ENCODE measurements around the gene PCSK5. TPM values are rescaled to one million over a fixed set of nuclear protein-coding genes. Genes with fewer than 3 reads are reported as not detected.
"Not testable (repeated sequence)": the region's sequence is repeated elsewhere in the genome, so short reads cannot be mapped to it uniquely, and the experiment has no call there.

Gene PCSK5
- total RNA-seq, 1 experiment from 2014 or later, result 0.17 TPM

DNA sequence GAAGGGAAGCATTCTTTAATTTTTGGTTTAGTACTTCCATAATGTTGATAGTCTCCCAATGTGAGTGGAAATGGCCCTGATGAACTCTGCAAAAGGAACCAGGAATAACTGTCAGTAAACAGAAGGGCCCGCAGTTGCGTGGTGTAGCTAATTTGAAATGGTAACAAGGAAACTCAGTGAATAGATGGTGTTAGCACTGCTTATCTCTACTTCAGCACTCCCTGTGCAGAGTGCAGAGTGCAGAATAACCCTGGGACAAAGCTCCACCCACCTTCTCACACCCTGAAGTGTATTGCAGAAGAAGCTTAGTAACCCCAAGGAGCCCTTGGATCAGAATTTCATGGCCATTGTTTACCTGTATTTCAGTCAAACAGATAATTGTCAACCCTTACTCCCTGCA, 158.9 kb downstream of the PCSK5 start:
- intact Hi-C loops (cut with micrococcal nuclease; ENCODE audit: unreplicated experiment), result no loop called here
- Histone ChIP-seq H3K36me3 (ENCODE audit: insufficient read depth, low read length, poor library complexity, severe bottlenecking) (no peaks in the 10 kb centered on the region), H3K4me3 (ENCODE audit: low read depth, low read length, poor library complexity, severe bottlenecking) (no peak overlapping the region), H3K27ac (ENCODE audit: low read depth, low read length, poor library complexity, severe bottlenecking) (no peak overlapping the region), H3K4me1 (ENCODE audit: insufficient read depth, low read length, poor library complexity, severe bottlenecking) (no peaks in the 10 kb centered on the region), H3K27me3 (replicated peaks; ENCODE audit: insufficient read depth, low read depth, low read length, poor library complexity) (peaks cover 2% of the 10 kb centered on the region), H3K9me3 (ENCODE audit: low read depth, low read length, poor library complexity, severe bottlenecking) (no peaks in the 10 kb centered on the region)
- POLR2A ChIA-PET (ENCODE audit: low non-redundant PET), result no interaction called here
- no peak for DNase-seq (ENCODE audit: low spot score)
- BruUV-seq (replicated peaks), result no TSS peak
- TF ChIP-seq, protein P1, sequence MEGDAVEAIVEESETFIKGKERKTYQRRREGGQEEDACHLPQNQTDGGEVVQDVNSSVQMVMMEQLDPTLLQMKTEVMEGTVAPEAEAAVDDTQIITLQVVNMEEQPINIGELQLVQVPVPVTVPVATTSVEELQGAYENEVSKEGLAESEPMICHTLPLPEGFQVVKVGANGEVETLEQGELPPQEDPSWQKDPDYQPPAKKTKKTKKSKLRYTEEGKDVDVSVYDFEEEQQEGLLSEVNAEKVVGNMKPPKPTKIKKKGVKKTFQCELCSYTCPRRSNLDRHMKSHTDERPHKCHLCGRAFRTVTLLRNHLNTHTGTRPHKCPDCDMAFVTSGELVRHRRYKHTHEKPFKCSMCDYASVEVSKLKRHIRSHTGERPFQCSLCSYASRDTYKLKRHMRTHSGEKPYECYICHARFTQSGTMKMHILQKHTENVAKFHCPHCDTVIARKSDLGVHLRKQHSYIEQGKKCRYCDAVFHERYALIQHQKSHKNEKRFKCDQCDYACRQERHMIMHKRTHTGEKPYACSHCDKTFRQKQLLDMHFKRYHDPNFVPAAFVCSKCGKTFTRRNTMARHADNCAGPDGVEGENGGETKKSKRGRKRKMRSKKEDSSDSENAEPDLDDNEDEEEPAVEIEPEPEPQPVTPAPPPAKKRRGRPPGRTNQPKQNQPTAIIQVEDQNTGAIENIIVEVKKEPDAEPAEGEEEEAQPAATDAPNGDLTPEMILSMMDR (conservative IDR thresholded peaks at IDR 0.05; ENCODE audit: low read depth, low read length), result no peak
- no peak for TF ChIP-seq EZH2 (IDR thresholded peaks at IDR 0.05; ENCODE audit: borderline replicate concordance, low read depth, low read length, poor library complexity, severe bottlenecking)
- CTCF ChIA-PET, result no interaction called here

DNA sequence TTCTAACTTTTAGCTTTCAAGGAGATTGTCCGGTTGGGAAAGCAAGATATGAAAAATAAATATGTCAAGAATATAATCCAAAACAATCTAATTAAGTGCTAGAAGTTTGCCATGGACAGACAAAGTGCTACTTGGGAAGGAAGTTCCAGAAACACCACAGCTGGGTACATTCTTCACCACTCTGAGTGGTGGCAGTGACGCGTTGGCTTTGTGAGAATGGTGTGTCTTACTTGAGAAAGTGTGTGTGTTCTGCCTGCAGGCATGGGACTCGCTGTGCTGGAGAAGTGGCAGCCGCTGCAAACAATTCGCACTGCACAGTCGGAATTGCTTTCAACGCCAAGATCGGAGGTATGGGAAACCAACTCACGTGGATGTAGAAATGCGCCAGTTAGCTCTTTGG, 177.2 kb downstream of the PCSK5 start:
- no peak for DNase-seq (ENCODE audit: low spot score)
- intact Hi-C loops (cut with micrococcal nuclease; ENCODE audit: unreplicated experiment), result no loop called here
- no peaks in the 10 kb centered on the region for H3K4me1 ChIP-seq (ENCODE audit: insufficient read depth, low read length, poor library complexity, severe bottlenecking)
- ChIA-PET POLR2A (ENCODE audit: low non-redundant PET) (no interaction called here), CTCF (no interaction called here)
- no peak overlapping the region for H3K27ac ChIP-seq (ENCODE audit: low read depth, low read length, poor library complexity, severe bottlenecking)
- H3K36me3 ChIP-seq (ENCODE audit: insufficient read depth, low read length, poor library complexity, severe bottlenecking), result no peaks in the 10 kb centered on the region
- TF ChIP-seq, protein P1 (conservative IDR thresholded peaks at IDR 0.05; ENCODE audit: low read depth, low read length), result no peak
- TF ChIP-seq EZH2 (IDR thresholded peaks at IDR 0.05; ENCODE audit: borderline replicate concordance, low read depth, low read length, poor library complexity, severe bottlenecking), result no peak
- no TSS peak for BruUV-seq (replicated peaks)
- peaks cover 10% of the 10 kb centered on the region for H3K27me3 ChIP-seq (replicated peaks; ENCODE audit: insufficient read depth, low read depth, low read length, poor library complexity)
- H3K9me3 ChIP-seq (ENCODE audit: low read depth, low read length, poor library complexity, severe bottlenecking), result no peaks in the 10 kb centered on the region
- no peak overlapping the region for H3K4me3 ChIP-seq (ENCODE audit: low read depth, low read length, poor library complexity, severe bottlenecking)

DNA sequence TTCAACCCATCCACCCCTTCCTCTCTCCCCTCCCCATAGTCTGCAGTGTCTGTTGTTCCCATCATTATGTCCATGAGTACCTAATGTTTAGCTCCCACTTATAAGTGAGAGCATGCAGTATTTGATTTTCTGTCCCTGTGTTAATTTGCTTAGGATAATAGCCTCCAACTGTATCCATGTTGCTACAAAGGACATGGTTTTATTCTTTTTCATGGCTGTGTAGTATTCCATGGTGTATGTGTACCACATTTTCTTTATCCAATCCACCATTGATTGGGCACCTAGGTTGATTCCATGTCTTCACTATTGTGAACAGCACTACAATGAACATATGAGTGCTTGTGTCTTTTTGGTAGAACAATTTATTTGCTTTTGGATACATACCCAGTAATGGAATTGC, 187.1 kb downstream of the PCSK5 start:
- H3K9me3 ChIP-seq (ENCODE audit: low read depth, low read length, poor library complexity, severe bottlenecking), result peaks cover 6% of the 10 kb centered on the region
- no peak overlapping the region for H3K4me3 ChIP-seq (ENCODE audit: low read depth, low read length, poor library complexity, severe bottlenecking)
- no peaks in the 10 kb centered on the region for H3K36me3 ChIP-seq (ENCODE audit: insufficient read depth, low read length, poor library complexity, severe bottlenecking)
- DNase-seq (ENCODE audit: low spot score), result no peak
- peaks cover 5% of the 10 kb centered on the region for H3K27me3 ChIP-seq (replicated peaks; ENCODE audit: insufficient read depth, low read depth, low read length, poor library complexity)
- POLR2A ChIA-PET (ENCODE audit: low non-redundant PET), result no interaction called here
- no TSS peak for BruUV-seq (replicated peaks)
- H3K27ac ChIP-seq (ENCODE audit: low read depth, low read length, poor library complexity, severe bottlenecking), result no peak overlapping the region
- H3K4me1 ChIP-seq (ENCODE audit: insufficient read depth, low read length, poor library complexity, severe bottlenecking), result no peaks in the 10 kb centered on the region
- TF ChIP-seq, protein P1 (conservative IDR thresholded peaks at IDR 0.05; ENCODE audit: low read depth, low read length), result no peak
- no peak for TF ChIP-seq EZH2 (IDR thresholded peaks at IDR 0.05; ENCODE audit: borderline replicate concordance, low read depth, low read length, poor library complexity, severe bottlenecking)
- intact Hi-C loops (cut with micrococcal nuclease; ENCODE audit: unreplicated experiment), result no loop called here
- CTCF ChIA-PET, result no interaction called here

DNA sequence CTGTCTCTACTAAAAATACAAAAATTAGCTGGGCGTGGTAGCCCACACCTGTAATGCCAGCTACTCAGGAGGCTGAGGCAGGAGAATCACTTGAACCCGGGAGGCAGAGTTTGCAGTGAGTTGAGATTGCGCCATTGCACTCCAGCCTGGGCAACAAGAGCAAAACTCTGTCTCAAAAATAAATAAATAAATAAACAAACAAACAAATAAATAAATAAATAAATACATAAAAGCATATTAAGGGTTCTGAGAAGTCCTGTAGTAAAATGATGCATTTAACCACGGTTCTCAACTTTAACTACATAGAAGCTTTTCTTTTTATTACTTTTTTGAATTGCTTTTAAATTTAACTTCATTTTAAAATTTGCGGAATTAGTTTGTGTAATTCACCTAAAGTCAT, 190.8 kb downstream of the PCSK5 start:
- H3K27ac ChIP-seq (ENCODE audit: low read depth, low read length, poor library complexity, severe bottlenecking); H3K9me3 ChIP-seq (ENCODE audit: low read depth, low read length, poor library complexity, severe bottlenecking); intact Hi-C loops (cut with micrococcal nuclease; ENCODE audit: unreplicated experiment); H3K36me3 ChIP-seq (ENCODE audit: insufficient read depth, low read length, poor library complexity, severe bottlenecking); BruUV-seq (replicated peaks); CTCF ChIA-PET; POLR2A ChIA-PET (ENCODE audit: low non-redundant PET); DNase-seq (ENCODE audit: low spot score); H3K27me3 ChIP-seq (replicated peaks; ENCODE audit: insufficient read depth, low read depth, low read length, poor library complexity); H3K4me1 ChIP-seq (ENCODE audit: insufficient read depth, low read length, poor library complexity, severe bottlenecking); H3K4me3 ChIP-seq (ENCODE audit: low read depth, low read length, poor library complexity, severe bottlenecking): not testable (repeated sequence)

All from A673 (cell line).